Epithelial cell of esophagus (primary cell): ENCODE results near the gene SIDT1.

Experiments
- DNase-seq: peaks from one replicate; pipeline ENCODE4 v3.0.0; 2010; ENCODE audit warnings: low read depth
- H3K4me3 ChIP-seq: 2 replicates; pipeline ENCODE4 v1.5.1; 2011; ENCODE audit warnings: mild to moderate bottlenecking, low read length, control low read depth
- TF ChIP-seq, protein P1 (sequence below): IDR thresholded peaks from 2 replicates; pipeline ENCODE4 v1.5.1; 2011; ENCODE audit warnings: low read depth, mild to moderate bottlenecking, low read length, control low read depth, inconsistent platforms; ENCODE audit not compliant: insufficient read depth; ENCODE audit errors: missing control alignments

SIDT1 gene

DNA sequence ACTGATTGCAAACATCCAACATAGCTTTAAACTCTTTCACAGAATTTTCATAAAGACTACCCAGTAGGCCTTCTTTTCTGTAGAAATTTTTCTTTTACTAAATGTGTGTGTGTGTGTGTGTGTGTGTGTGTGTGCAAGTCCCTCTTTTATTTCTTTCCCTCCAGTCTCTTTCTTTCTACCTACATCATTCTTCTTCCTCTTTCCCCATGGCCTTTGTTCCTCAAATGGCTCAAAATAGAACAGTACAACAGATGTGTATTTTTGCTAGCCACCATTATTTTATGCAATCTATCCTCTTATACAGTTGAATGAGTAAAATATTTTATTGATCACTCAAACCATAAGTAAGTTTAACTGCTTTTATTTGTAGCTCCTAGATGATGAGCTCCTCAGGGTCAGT is 87.7 kb downstream of the SIDT1 start:
- H3K4me3 ChIP-seq, result no peak overlapping the region
- no peak for DNase-seq
- TF ChIP-seq, protein P1, sequence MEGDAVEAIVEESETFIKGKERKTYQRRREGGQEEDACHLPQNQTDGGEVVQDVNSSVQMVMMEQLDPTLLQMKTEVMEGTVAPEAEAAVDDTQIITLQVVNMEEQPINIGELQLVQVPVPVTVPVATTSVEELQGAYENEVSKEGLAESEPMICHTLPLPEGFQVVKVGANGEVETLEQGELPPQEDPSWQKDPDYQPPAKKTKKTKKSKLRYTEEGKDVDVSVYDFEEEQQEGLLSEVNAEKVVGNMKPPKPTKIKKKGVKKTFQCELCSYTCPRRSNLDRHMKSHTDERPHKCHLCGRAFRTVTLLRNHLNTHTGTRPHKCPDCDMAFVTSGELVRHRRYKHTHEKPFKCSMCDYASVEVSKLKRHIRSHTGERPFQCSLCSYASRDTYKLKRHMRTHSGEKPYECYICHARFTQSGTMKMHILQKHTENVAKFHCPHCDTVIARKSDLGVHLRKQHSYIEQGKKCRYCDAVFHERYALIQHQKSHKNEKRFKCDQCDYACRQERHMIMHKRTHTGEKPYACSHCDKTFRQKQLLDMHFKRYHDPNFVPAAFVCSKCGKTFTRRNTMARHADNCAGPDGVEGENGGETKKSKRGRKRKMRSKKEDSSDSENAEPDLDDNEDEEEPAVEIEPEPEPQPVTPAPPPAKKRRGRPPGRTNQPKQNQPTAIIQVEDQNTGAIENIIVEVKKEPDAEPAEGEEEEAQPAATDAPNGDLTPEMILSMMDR, result no peak

DNA sequence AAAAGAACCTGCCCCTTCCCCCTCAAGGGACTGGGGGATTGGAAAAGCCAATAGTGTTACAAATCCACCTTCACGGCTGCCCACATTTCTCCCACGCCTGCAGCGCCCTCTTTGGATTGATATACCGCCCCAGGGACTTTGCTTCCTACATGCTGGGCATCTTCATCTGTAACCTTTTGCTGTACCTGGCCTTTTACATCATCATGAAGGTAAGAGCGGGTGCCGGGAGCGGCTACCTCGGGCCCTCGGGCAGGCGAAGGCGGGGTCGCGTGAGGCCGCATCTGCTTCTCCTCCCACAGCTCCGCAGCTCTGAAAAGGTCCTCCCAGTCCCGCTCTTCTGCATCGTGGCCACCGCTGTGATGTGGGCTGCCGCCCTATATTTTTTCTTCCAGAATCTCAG is 91.0 kb downstream of the SIDT1 start:
- TF ChIP-seq, protein P1, result peak; percentile 14
- DNase-seq, result peak; percentile 28
- no peak overlapping the region for H3K4me3 ChIP-seq

- no peak for DNase-seq
- TF ChIP-seq, protein P1, result no peak
- H3K4me3 ChIP-seq, result no peak overlapping the region
Measured at GRCh38 chr3:113623811-113624210, 91.5 kb downstream of the SIDT1 start.

DNA sequence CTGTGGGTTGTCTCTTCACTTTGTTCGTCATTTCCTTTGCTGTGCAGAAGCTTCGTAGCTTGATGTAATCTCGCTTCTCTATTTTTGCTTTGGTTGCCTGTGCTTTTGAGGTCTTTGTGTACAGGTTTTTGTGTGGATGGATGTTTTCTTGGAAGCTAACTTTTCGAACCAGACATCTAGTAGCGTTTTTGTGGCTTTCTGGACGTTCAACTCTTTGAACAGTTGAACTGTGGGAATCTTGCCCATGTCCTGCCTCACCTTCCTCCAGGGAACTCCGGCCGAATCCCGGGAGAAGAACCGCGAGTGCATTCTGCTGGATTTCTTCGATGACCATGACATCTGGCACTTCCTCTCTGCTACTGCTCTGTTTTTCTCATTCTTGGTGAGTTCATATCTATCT is 93.5 kb downstream of the SIDT1 start:
- no peak overlapping the region for H3K4me3 ChIP-seq

GRCh38 chr3:113626503-113627371 is 94.4 kb downstream of the SIDT1 start:
- H3K4me3 ChIP-seq, result no peak overlapping the region
- TF ChIP-seq, protein P1, result peak; percentile 99
- peak; percentile 72 for DNase-seq

More for the DNA sequence above, 93.5 kb downstream of the SIDT1 start:
- TF ChIP-seq, protein P1, result no peak
- no peak for DNase-seq

GRCh38 chr3:113628316-113628715 is 96.0 kb downstream of the SIDT1 start:
- no peak for DNase-seq
- TF ChIP-seq, protein P1, result no peak
- H3K4me3 ChIP-seq, result no peak overlapping the region

DNA sequence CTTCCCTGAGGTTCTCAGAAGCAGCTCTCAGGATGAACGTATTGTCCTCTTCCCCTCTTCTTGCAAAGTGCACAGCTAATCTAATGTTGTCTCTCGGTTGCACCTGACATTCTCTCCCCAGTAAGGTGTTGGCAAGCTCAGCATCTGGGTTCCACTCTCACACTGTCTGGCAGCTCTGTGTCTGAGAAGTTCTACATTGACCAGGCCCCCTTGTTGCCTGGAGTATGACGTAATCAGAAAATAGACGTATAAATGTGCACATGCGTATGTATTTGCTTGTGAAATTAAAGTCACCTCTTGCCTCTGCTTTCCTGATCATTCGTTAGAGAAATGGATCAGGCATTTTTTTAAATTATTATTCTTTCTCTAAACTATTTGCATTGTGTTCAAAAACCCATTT is 96.4 kb downstream of the SIDT1 start:
- TF ChIP-seq, protein P1, result no peak
- no peak for DNase-seq
- H3K4me3 ChIP-seq, result no peak overlapping the region
